Left ventricle myocardium superior (tissue), 1 donor: ENCODE measurements around the gene CST4. TPM values are rescaled to one million over a fixed set of nuclear protein-coding genes. Genes with fewer than 3 reads are reported as not detected.

Source experiments
- total RNA-seq: library from RNA; stranded (reverse); fragmentation: NEBNext Ultra II Directional; extraction: Animal tissue kit (Norgen Biotek cat#: 25700); gene quantifications from one replicate; pipeline ENCODE4 v1.2.1, GENCODE V29; 2021
- donor health status: DM: no; HTN: yes; CAD: no; lungs with severe emphysema.

Gene CST4
- total RNA-seq, 1 donor from 2014 or later, result not detected

Other genes starting within 250 kb of the CST4 start
- gene CSTL1, start 249.4 kb downstream of the CST4 start, total RNA-seq, result not detected
- gene CST11, start 236.2 kb downstream of the CST4 start, total RNA-seq, result not detected
- not detected for gene CST8, start 197.9 kb downstream of the CST4 start, total RNA-seq
- gene CST9L, start 120.6 kb downstream of the CST4 start, total RNA-seq, result not detected
- not detected for gene CST9, start 83.1 kb downstream of the CST4 start, total RNA-seq
- gene CST3, start 51.1 kb downstream of the CST4 start, total RNA-seq, result 887 TPM
- not detected for gene CST1, start 61.9 kb upstream of the CST4 start, total RNA-seq
- not detected for gene CST2, start 137.7 kb upstream of the CST4 start, total RNA-seq
- not detected for gene CST5, start 190.7 kb upstream of the CST4 start, total RNA-seq